Measurements from ENCODE around the gene ANKS3. TPM values are rescaled to one million over a fixed set of nuclear protein-coding genes. Genes with fewer than 3 reads are reported as not detected.

The ANKS3 gene
- total RNA-seq, 4 donors from 2014 or later, result 10.4 to 28.8 (median 17.4) TPM

DNA sequence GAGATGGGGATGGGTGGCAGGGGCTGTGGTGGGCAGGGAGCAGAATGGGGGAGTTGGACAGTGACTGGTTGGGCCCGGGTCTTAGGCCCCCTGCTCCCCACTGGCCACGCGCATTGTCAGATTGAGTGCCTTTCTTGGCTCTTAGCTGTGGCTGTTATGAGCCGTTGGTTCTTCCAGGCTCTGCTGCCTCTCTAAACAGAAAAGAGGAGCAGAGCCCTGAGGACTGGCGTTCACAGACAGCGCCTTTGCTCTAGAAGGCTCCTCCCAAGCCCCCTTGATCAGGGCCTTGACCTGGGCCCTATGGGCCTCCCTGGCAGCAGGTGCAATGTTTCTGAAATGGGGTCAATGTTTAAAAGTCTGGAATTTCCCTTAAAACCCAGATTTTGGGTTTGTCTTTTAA, 55.5 kb downstream of the ANKS3 start:
- TF ChIP-seq POLR2A (IDR thresholded peaks at IDR 0.05), result no peak
- TF ChIP-seq, protein P1, sequence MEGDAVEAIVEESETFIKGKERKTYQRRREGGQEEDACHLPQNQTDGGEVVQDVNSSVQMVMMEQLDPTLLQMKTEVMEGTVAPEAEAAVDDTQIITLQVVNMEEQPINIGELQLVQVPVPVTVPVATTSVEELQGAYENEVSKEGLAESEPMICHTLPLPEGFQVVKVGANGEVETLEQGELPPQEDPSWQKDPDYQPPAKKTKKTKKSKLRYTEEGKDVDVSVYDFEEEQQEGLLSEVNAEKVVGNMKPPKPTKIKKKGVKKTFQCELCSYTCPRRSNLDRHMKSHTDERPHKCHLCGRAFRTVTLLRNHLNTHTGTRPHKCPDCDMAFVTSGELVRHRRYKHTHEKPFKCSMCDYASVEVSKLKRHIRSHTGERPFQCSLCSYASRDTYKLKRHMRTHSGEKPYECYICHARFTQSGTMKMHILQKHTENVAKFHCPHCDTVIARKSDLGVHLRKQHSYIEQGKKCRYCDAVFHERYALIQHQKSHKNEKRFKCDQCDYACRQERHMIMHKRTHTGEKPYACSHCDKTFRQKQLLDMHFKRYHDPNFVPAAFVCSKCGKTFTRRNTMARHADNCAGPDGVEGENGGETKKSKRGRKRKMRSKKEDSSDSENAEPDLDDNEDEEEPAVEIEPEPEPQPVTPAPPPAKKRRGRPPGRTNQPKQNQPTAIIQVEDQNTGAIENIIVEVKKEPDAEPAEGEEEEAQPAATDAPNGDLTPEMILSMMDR (IDR thresholded peaks at IDR 0.05), result no peak
- no peak for DNase-seq (ENCODE audit: low spot score in 2 of 2)
- intact Hi-C loops (cut with DNase I; ENCODE audit: low total_unique reads), result no loop called here
- 71 to 74% methylated on average over 6 of the region's 6 CpGs for WGBS, 2 donors
- H3K4me3 ChIP-seq (ENCODE audit: low read depth, poor library complexity, severe bottlenecking), result no peak overlapping the region

DNA sequence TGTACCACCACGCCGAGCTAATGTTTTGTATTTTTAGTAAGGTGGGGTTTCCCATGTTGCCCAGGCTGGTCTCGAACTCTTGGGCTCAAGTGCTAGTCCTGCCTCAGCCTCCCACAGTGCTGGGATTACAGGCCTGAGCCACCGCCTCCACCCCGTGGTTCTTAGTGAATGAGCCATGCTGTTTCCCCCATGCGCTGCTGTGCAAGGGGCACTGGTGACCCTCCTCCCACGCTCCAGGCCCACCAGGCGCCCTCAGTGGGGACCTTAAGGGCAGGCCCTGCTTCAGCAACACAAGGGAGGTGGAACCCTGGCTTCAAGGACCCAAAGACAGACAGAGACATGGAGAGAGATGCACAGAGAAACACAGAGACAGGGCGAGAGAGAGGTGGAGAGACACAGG, 56.1 kb downstream of the ANKS3 start:
- no peak for TF ChIP-seq POLR2A (IDR thresholded peaks at IDR 0.05)
- TF ChIP-seq, protein P1 (IDR thresholded peaks at IDR 0.05), result no peak
- 89 to 92% methylated on average over 9 of the region's 9 CpGs for WGBS, 2 donors
- intact Hi-C loops (cut with DNase I; ENCODE audit: low total_unique reads), result no loop called here
- no peak overlapping the region for H3K4me3 ChIP-seq (ENCODE audit: low read depth, poor library complexity, severe bottlenecking)
- no peak for DNase-seq (ENCODE audit: low spot score in 2 of 2)

DNA sequence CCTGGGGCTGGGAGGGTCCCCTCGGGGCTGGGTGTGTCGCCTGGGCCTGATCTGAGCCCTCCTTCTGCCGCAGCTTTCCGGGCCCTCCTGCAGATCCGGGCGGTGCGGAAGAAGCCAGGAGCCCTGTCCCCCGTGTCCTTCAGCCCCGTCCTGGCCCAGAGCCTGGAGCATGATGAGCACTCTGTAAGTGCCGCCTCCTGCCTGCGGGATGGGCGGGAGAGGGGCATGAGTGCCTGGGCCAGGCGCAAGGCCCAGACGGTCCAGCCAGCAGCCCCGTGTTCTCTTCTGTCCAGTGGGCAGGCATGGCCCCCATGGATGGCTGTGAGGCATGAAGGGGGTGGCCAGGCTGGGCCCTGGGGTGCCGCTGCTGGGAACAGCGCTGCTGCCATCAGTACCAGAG, 56.7 kb downstream of the ANKS3 start:
- no peak overlapping the region for H3K4me3 ChIP-seq (ENCODE audit: low read depth, poor library complexity, severe bottlenecking)
- WGBS, 2 donors, result 77 to 88% methylated on average over 14 to 15 of the region's 17 CpGs
- intact Hi-C loops (cut with DNase I; ENCODE audit: low total_unique reads), result no loop called here
- no peak for TF ChIP-seq POLR2A (IDR thresholded peaks at IDR 0.05)
- TF ChIP-seq, protein P1 (IDR thresholded peaks at IDR 0.05), result no peak
- no peak for DNase-seq (ENCODE audit: low spot score in 2 of 2)

DNA sequence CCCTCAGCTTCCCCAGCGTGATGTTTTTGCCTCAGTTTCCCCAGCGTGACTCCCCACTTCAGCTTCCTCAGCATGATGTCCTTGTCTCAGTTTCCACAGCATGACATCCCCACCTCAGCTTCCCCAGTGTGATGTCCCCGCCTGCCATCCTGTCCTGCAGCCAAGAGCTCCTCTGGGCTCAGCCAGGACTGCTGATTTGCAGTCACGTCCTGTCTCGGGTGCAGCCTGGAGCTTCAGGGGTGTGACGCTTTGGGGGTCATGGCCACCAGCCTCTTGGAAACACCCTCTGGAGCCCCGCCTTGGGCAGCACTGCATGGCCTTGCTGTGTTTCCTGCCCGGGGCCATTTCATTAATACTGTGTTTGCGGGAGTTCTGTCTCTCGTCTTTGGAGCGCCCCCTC, 57.2 kb downstream of the ANKS3 start:
- intact Hi-C loops (cut with DNase I; ENCODE audit: low total_unique reads), result no loop called here
- 64 to 78% methylated on average over 11 of the region's 11 CpGs for WGBS, 2 donors
- no peak for DNase-seq (ENCODE audit: low spot score in 2 of 2)

DNA sequence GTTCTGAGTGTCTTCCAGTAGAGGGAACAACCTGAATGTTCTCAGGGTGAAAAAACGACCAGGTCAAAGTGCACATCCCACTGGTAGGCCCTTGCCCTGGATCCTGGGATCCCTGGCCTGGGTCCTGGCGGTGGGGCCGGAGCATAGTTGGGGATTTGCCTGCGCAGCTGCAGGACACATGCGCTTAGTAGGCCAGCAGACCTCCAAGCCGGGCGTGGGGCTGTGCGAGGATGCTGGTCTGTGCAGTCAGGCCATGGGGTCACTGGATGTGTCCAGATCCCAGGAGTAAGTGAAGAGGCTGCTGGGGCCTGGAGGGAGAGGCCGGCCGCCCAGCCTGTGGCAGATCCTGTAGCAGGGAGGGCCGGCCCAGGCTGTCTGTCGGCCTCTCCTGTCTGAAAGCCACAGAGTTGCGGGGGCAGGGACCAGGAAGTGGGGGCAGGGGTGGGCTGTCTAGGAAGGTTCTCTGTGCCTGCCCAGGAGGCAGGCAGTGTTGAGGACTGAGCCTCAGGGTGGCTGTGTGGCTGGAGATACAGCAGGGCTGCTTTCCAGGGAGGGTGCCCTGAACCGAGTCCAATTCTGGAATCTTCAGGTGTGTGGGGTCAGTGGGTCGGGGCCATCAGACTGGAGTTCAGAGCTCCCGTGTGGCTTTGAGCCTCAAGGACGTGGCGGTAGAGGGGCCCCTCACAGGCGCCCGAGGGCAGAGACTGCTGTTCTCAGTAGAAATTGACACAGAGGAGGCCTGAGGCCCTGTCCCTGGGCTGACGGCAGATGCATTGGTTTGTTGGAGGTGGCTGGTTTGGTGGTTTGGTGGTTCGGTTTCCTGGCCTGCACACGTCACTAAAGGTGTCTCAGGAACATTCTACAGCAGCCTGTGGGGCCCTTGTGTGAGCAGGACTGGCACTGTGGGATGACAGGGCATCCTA, 57.9 kb downstream of the ANKS3 start:
- no peak for TF ChIP-seq POLR2A (IDR thresholded peaks at IDR 0.05)
- TF ChIP-seq, protein P1 (IDR thresholded peaks at IDR 0.05), result no peak
- 80 to 85% methylated on average over 23 of the region's 23 CpGs for WGBS, 2 donors
- no peak for DNase-seq (ENCODE audit: low spot score in 2 of 2)
- intact Hi-C loops (cut with DNase I; ENCODE audit: low total_unique reads), result no loop called here
- no peak overlapping the region for H3K4me3 ChIP-seq (ENCODE audit: low read depth, poor library complexity, severe bottlenecking)

More for the DNA sequence above, 57.2 kb downstream of the ANKS3 start:
- TF ChIP-seq POLR2A (IDR thresholded peaks at IDR 0.05), result no peak
- TF ChIP-seq, protein P1 (IDR thresholded peaks at IDR 0.05), result no peak
- H3K4me3 ChIP-seq (ENCODE audit: low read depth, poor library complexity, severe bottlenecking), result no peak overlapping the region
